Measurements from ENCODE around the gene ECPAS. TPM values are rescaled to one million over a fixed set of nuclear protein-coding genes. Genes with fewer than 3 reads are reported as not detected.
A peak's percentile ranks its signal among the peaks of the same experiment; 100 is the strongest.

The ECPAS gene
- total RNA-seq, 1 donor from 2014 or later: 108 TPM

GRCh38 chr9:111482694-111483438 lies 1.3 kb downstream of the ECPAS start:
- Mint-ChIP-seq H3K4me3 (ENCODE audit: unreplicated experiment) (peak overlapping the region; percentile 77), H3K27me3 (ENCODE audit: unreplicated experiment) (peaks cover 4% of the 10 kb centered on the region), H3K9me3 (ENCODE audit: unreplicated experiment) (no peaks in the 10 kb centered on the region), H3K36me3 (ENCODE audit: unreplicated experiment) (no peaks in the 10 kb centered on the region), H3K4me1 (ENCODE audit: unreplicated experiment) (peaks cover 38% of the 10 kb centered on the region), H3K27ac (ENCODE audit: unreplicated experiment) (peak overlapping the region; percentile 89)
- peak; percentile 89 for DNase-seq (ENCODE audit: extremely low spot score, unreplicated experiment)
- TF ChIP-seq CTCF (IDR thresholded peaks at IDR 0.05): no peak

- no peak for DNase-seq (ENCODE audit: extremely low spot score, unreplicated experiment)
- Mint-ChIP-seq H3K27ac (ENCODE audit: unreplicated experiment) (peak overlapping the region; percentile 89), H3K4me3 (ENCODE audit: unreplicated experiment) (peak overlapping the region; percentile 77), H3K36me3 (ENCODE audit: unreplicated experiment) (no peaks in the 10 kb centered on the region), H3K4me1 (ENCODE audit: unreplicated experiment) (peaks cover 44% of the 10 kb centered on the region), H3K9me3 (ENCODE audit: unreplicated experiment) (no peaks in the 10 kb centered on the region), H3K27me3 (ENCODE audit: unreplicated experiment) (no peaks in the 10 kb centered on the region)
- no peak for TF ChIP-seq CTCF (IDR thresholded peaks at IDR 0.05)
Observed at GRCh38 chr9:111481885-111482636, 2.1 kb downstream of the ECPAS start.

GRCh38 chr9:111477677-111478076 lies 6.5 kb downstream of the ECPAS start:
- no peaks in the 10 kb centered on the region for H3K36me3 Mint-ChIP-seq (ENCODE audit: unreplicated experiment)
- H3K4me1 Mint-ChIP-seq (ENCODE audit: unreplicated experiment): peaks cover 37% of the 10 kb centered on the region
- no peak for TF ChIP-seq CTCF (IDR thresholded peaks at IDR 0.05)
- no peak overlapping the region for H3K4me3 Mint-ChIP-seq (ENCODE audit: unreplicated experiment)
- H3K27me3 Mint-ChIP-seq (ENCODE audit: unreplicated experiment): no peaks in the 10 kb centered on the region
- no peak overlapping the region for H3K27ac Mint-ChIP-seq (ENCODE audit: unreplicated experiment)
- no peak for DNase-seq (ENCODE audit: extremely low spot score, unreplicated experiment)
- H3K9me3 Mint-ChIP-seq (ENCODE audit: unreplicated experiment): no peaks in the 10 kb centered on the region

- no peak for TF ChIP-seq CTCF (IDR thresholded peaks at IDR 0.05)
- no peaks in the 10 kb centered on the region for H3K27me3 Mint-ChIP-seq (ENCODE audit: unreplicated experiment)
- no peaks in the 10 kb centered on the region for H3K36me3 Mint-ChIP-seq (ENCODE audit: unreplicated experiment)
- no peaks in the 10 kb centered on the region for H3K9me3 Mint-ChIP-seq (ENCODE audit: unreplicated experiment)
- H3K4me3 Mint-ChIP-seq (ENCODE audit: unreplicated experiment): no peak overlapping the region
- no peak overlapping the region for H3K27ac Mint-ChIP-seq (ENCODE audit: unreplicated experiment)
- no peak for DNase-seq (ENCODE audit: extremely low spot score, unreplicated experiment)
- peaks cover 17% of the 10 kb centered on the region for H3K4me1 Mint-ChIP-seq (ENCODE audit: unreplicated experiment)
Observed at GRCh38 chr9:111475195-111475594, 9.0 kb downstream of the ECPAS start.

GRCh38 chr9:111474385-111474784 lies 9.8 kb downstream of the ECPAS start:
- Mint-ChIP-seq H3K4me1 (ENCODE audit: unreplicated experiment) (peaks cover 16% of the 10 kb centered on the region), H3K36me3 (ENCODE audit: unreplicated experiment) (no peaks in the 10 kb centered on the region), H3K27me3 (ENCODE audit: unreplicated experiment) (no peaks in the 10 kb centered on the region), H3K9me3 (ENCODE audit: unreplicated experiment) (no peaks in the 10 kb centered on the region), H3K4me3 (ENCODE audit: unreplicated experiment) (no peak overlapping the region), H3K27ac (ENCODE audit: unreplicated experiment) (peak overlapping the region; percentile 6)
- no peak for TF ChIP-seq CTCF (IDR thresholded peaks at IDR 0.05)
- no peak for DNase-seq (ENCODE audit: extremely low spot score, unreplicated experiment)
